C4-2B (cell line): Measurements from ENCODE around the gene OPA3.

Source experiments
- H3K27ac ChIP-seq: fragments of 450-650 bp; 2 replicates; pipeline ENCODE4 v1.5.1; 2017
- ZFX ChIP-seq: fragments of 450-650 bp; IDR thresholded peaks from 2 replicates; pipeline ENCODE4 v1.6.1; 2017
- TF ChIP-seq, protein P1 (sequence below): fragments of 450-650 bp; conservative IDR thresholded peaks from 2 replicates; pipeline ENCODE4 v1.5.1; 2017; ENCODE audit warnings: mild to moderate bottlenecking

The OPA3 gene

DNA sequence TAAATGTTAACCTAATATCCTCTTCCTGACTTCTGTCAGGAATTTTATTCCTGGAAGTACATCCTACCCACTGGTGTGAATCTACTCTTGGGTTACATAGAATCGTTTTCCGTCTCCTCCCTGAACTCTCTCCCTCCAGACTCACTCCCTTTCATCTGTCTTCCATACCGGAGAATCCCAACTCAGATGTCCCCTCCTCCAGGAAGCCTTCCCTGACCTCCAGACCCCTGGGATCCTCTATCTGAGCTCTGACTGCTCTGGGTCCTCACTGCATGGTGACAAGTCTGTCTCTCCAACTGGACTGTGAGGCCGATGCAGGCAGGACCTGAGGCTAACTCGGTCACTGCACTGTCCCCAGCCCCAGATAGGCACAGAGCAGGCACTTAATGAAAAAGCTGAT, 24.6 kb downstream of the OPA3 start:
- TF ChIP-seq, protein P1, sequence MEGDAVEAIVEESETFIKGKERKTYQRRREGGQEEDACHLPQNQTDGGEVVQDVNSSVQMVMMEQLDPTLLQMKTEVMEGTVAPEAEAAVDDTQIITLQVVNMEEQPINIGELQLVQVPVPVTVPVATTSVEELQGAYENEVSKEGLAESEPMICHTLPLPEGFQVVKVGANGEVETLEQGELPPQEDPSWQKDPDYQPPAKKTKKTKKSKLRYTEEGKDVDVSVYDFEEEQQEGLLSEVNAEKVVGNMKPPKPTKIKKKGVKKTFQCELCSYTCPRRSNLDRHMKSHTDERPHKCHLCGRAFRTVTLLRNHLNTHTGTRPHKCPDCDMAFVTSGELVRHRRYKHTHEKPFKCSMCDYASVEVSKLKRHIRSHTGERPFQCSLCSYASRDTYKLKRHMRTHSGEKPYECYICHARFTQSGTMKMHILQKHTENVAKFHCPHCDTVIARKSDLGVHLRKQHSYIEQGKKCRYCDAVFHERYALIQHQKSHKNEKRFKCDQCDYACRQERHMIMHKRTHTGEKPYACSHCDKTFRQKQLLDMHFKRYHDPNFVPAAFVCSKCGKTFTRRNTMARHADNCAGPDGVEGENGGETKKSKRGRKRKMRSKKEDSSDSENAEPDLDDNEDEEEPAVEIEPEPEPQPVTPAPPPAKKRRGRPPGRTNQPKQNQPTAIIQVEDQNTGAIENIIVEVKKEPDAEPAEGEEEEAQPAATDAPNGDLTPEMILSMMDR = no peak
- TF ChIP-seq ZFX = no peak
- no peak overlapping the region for H3K27ac ChIP-seq

DNA sequence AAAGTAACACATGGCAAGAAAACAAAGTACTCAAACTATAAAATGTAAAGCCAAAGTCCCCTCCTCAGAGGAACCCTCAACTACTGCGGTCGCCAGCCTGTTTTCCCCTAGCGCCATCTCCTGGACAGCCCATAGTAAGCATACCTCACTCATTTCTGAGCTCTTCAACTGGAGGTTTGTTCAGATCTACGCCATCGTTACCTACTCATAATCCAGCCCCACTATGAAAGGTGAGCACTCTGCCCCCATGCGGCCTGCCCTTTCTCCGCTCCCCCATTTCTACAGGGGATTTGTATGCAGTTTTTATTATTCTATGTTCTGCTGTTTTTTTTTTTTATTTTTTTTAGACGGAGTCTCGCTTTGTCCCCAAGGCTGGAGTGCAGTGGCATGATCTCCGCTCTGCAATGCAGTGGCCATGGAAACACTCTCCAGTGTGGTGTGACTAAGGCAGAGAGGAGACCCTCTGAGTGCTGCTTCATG, 26.2 kb downstream of the OPA3 start:
- H3K27ac ChIP-seq = no peak overlapping the region
- no peak for TF ChIP-seq ZFX
- TF ChIP-seq, protein P1 = no peak; the same call in 1 of the 2 replicates

GRCh38 chr19:45556835-45557234, 27.8 kb downstream of the OPA3 start:
- no peak for TF ChIP-seq ZFX
- TF ChIP-seq, protein P1 = no peak
- H3K27ac ChIP-seq = no peak overlapping the region

GRCh38 chr19:45554481-45554880, 30.1 kb downstream of the OPA3 start:
- no peak overlapping the region for H3K27ac ChIP-seq
- TF ChIP-seq, protein P1 = no peak
- TF ChIP-seq ZFX = no peak

DNA sequence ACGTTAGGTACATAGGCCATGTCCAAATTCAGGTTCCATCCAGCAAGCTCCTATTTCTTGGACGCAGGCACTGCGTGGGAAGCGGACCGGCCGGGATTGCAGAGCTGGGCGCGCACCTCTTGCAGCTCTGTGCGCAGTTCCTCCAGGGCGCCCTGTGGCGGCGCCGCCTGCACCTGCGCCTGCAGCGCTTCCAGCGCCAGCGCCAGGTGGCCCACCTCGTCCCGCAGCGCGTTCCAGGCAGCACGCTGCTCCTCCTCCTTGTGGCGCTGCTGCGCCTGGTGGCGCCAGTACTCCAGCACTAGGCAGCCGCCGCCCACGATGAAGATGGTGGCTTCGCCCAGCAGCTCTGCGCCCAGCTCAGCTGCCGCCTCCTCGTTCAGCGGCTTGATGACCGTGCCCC, 31.1 kb downstream of the OPA3 start:
- TF ChIP-seq ZFX = no peak
- TF ChIP-seq, protein P1 = no peak
- H3K27ac ChIP-seq = no peak overlapping the region

GRCh38 chr19:45547965-45548609, 36.5 kb downstream of the OPA3 start:
- TF ChIP-seq ZFX = no peak
- TF ChIP-seq, protein P1 = no peak
- H3K27ac ChIP-seq = no peak overlapping the region

DNA sequence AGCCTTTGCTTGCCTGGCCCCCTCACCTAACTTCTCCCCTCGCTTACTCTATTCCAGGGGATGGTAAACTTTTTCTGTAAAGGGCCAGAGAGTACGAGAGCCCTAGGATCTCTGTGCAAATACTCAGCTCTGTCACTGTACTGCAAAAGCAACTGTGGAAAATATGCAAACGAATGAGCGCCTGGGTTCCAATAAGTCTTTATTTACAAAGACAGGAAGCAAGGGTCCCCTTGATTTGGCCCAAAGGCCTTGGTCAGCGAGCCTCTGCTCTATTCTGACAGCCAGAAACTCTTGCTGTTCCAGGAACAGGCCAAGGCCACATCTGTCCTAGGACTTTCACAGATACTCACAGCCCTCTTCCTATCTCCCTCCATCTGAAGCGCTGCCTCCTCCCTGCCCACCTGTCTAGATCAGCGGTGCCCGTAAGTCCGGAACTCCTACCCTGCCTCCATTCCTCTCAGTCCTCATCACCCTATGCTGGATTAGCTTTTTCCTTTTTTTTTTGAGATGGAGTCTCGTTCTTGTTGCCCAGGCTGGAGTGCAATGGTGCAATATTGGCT, 37.3 kb downstream of the OPA3 start:
- no peak for TF ChIP-seq ZFX
- TF ChIP-seq, protein P1 = no peak
- H3K27ac ChIP-seq = no peak overlapping the region
